GM23338 (cell line): Measurements from ENCODE around the gene CD79A. TPM values are rescaled to one million over a fixed set of nuclear protein-coding genes. Genes with fewer than 3 reads are reported as not detected.

Experiments used
- ATAC-seq: fragments of 200-7000 bp; cut with Tn5 transposase; 3 replicates; pipeline ENCODE4 v1.9.1; 2020
- DNase-seq: peaks from one replicate; pipeline ENCODE4 v3.0.0-alpha.2; 2015; ENCODE audit warnings: low spot score
- H2AFZ ChIP-seq: fragments of 200-600 bp; sonication (generic); 2 replicates; pipeline ENCODE4 v1.8.0; 2016; ENCODE audit warnings: antibody characterized with exemption, mild to moderate bottlenecking, moderate library complexity
- H3F3A ChIP-seq: fragments of 200-600 bp; sonication (generic); replicated peaks from 2 replicates; pipeline ENCODE4 v1.8.0; 2017; ENCODE audit warnings: antibody characterized with exemption, mixed run types, low read depth
- H3K27ac ChIP-seq: fragments of 200-600 bp; sonication (generic); 2 replicates; pipeline ENCODE4 v1.6.1; 2016; ENCODE audit warnings: low read depth
- H3K27me3 ChIP-seq: fragments of 200-600 bp; sonication (generic); 2 replicates; pipeline ENCODE4 v1.8.0; 2016; ENCODE audit warnings: mild to moderate bottlenecking, mixed run types, moderate library complexity; ENCODE audit not compliant: insufficient read depth
- H3K36me3 ChIP-seq: fragments of 200-600 bp; sonication (generic); 2 replicates; pipeline ENCODE4 v1.8.0; 2016; ENCODE audit warnings: mild to moderate bottlenecking; ENCODE audit not compliant: insufficient read depth
- H3K4me1 ChIP-seq: fragments of 200-600 bp; sonication (generic); 2 replicates; pipeline ENCODE4 v1.8.0; 2016; ENCODE audit warnings: mild to moderate bottlenecking, moderate library complexity; ENCODE audit not compliant: insufficient read depth
- H3K4me2 ChIP-seq: fragments of 200-600 bp; sonication (generic); 2 replicates; pipeline ENCODE4 v1.7.1; 2017; ENCODE audit warnings: mixed run types
- H3K4me3 ChIP-seq: fragments of 200-600 bp; sonication (generic); 2 replicates; pipeline ENCODE4 v1.6.1; 2016; ENCODE audit warnings: mixed run types
- H3K79me2 ChIP-seq: fragments of 200-600 bp; sonication (generic); replicated peaks from 2 replicates; pipeline ENCODE4 v1.8.0; 2017; ENCODE audit warnings: mild to moderate bottlenecking; ENCODE audit not compliant: insufficient read depth
- H3K9me2 ChIP-seq: fragments of 200-600 bp; sonication (generic); 2 replicates; pipeline ENCODE4 v1.8.0; 2017; ENCODE audit not compliant: insufficient read depth
- H4K20me1 ChIP-seq: fragments of 200-600 bp; sonication (generic); replicated peaks from 2 replicates; pipeline ENCODE4 v1.8.0; 2017; ENCODE audit warnings: mild to moderate bottlenecking; ENCODE audit not compliant: insufficient read depth
- H3K27ac Mint-ChIP-seq: 2 replicates; pipeline ENCODE4 v1.8.0; 2020; ENCODE audit warnings: inconsistent platforms, mild to moderate bottlenecking, moderate library complexity, mixed read lengths
- H3K27me3 Mint-ChIP-seq: 3 replicates; pipeline ENCODE4 v1.8.0; 2022; ENCODE audit warnings: low read depth, mild to moderate bottlenecking, moderate library complexity, mixed read lengths, inconsistent platforms; ENCODE audit not compliant: insufficient read depth, poor library complexity
- H3K36me3 Mint-ChIP-seq: 3 replicates; pipeline ENCODE4 v1.8.0; 2021; ENCODE audit warnings: low read depth, mild to moderate bottlenecking, inconsistent platforms, moderate library complexity, mixed read lengths
- H3K4me1 Mint-ChIP-seq: 3 replicates; pipeline ENCODE4 v1.8.0; 2020; ENCODE audit warnings: mild to moderate bottlenecking, inconsistent platforms, mixed read lengths
- H3K4me3 Mint-ChIP-seq: 3 replicates; pipeline ENCODE4 v1.8.0; 2021; ENCODE audit warnings: moderate library complexity, mild to moderate bottlenecking, inconsistent platforms, mixed read lengths
- H3K9me3 Mint-ChIP-seq: 3 replicates; pipeline ENCODE4 v1.8.0; 2020; ENCODE audit warnings: moderate library complexity, mild to moderate bottlenecking, inconsistent platforms, mixed read lengths
- CREB1 ChIP-seq: fragments of 250-450 bp; sonication (Bioruptor Pico); IDR thresholded peaks from 2 replicates; pipeline ENCODE4 v1.5.0; 2020; ENCODE audit warnings: low read depth, mild to moderate bottlenecking, moderate library complexity
- ETS1 ChIP-seq: IDR thresholded peaks from 2 replicates; pipeline ENCODE4 v1.6.1; 2016; ENCODE audit warnings: antibody characterized with exemption
- EZH2 ChIP-seq: fragments of 200-600 bp; sonication (generic); IDR thresholded peaks from one replicate; pipeline ENCODE4 v1.8.0; 2017; ENCODE audit warnings: antibody characterized with exemption, mild to moderate bottlenecking, low read depth; ENCODE audit not compliant: unreplicated experiment
- EZH2phosphoT487 ChIP-seq: fragments of 200-600 bp; sonication (generic); IDR thresholded peaks from one replicate; pipeline ENCODE4 v1.8.1; 2018; ENCODE audit warnings: antibody characterized with exemption; ENCODE audit not compliant: unreplicated experiment
- JUNB ChIP-seq: IDR thresholded peaks from one replicate; pipeline ENCODE4 v1.6.1; 2016; ENCODE audit warnings: antibody characterized with exemption; ENCODE audit not compliant: unreplicated experiment
- NANOG ChIP-seq: IDR thresholded peaks from 2 replicates; pipeline ENCODE4 v1.6.1; 2016; ENCODE audit warnings: antibody characterized with exemption, borderline replicate concordance
- POLR2AphosphoS5 ChIP-seq: IDR thresholded peaks from 2 replicates; pipeline ENCODE4 v1.6.1; 2016; ENCODE audit warnings: antibody characterized with exemption, low read depth
- REST ChIP-seq: IDR thresholded peaks from one replicate; pipeline ENCODE4 v1.6.1; 2018; ENCODE audit warnings: antibody characterized with exemption; ENCODE audit not compliant: unreplicated experiment
- STAT1 ChIP-seq: IDR thresholded peaks from one replicate; pipeline ENCODE4 v1.6.1; 2016; ENCODE audit warnings: antibody characterized with exemption; ENCODE audit not compliant: unreplicated experiment
- ZNF114 ChIP-seq: fragments of 250-450 bp; sonication (Bioruptor Pico); IDR thresholded peaks from 2 replicates; pipeline ENCODE4 v1.5.0; 2020; ENCODE audit warnings: mild to moderate bottlenecking, moderate library complexity
- ZNF331 ChIP-seq: fragments of 250-450 bp; sonication (Bioruptor Pico); IDR thresholded peaks from 2 replicates; pipeline ENCODE4 v1.5.0; 2020; ENCODE audit warnings: low read depth, mild to moderate bottlenecking, moderate library complexity
- ZNF462 ChIP-seq: fragments of 250-450 bp; sonication (Bioruptor Pico); IDR thresholded peaks from 2 replicates; pipeline ENCODE4 v1.5.0; 2020; ENCODE audit warnings: mild to moderate bottlenecking, moderate library complexity
- polyA plus RNA-seq: library from polyadenylated mRNA; unstranded; fragments of >200 nt; fragmentation: Nextera tagmentation; extraction: Ambion mirVana; gene quantifications from 2 replicates; pipeline ENCODE4 v1.2.1, GENCODE V29; 2016
- total RNA-seq: library from RNA; depleted of rRNA; stranded (reverse); fragments of >200 nt; shearing (Covaris generic); gene quantifications from 2 replicates; pipeline ENCODE4 v1.2.3, GENCODE V29; 2014

Gene CD79A
- total and polyA plus RNA-seq, 2 experiments from 2014 or later: 0.27 TPM; not detected in 1

- TF ChIP-seq ETS1 (no peak), REST (no peak), JUNB (no peak), CREB1 (CRISPR knock-in tag) (no peak), ZNF114 (CRISPR knock-in tag) (no peak), NANOG (no peak)
These were observed 21.2 kb downstream of the CD79A start (continued) for GRCh38 chr19:41898235-41898634.

- DNase-seq (no peak), ATAC-seq (no peak)
- H3K4me3 ChIP-seq: no peak overlapping the region
- no peaks in the 10 kb centered on the region; the same call in 2 of the 3 replicates for H3K9me3 Mint-ChIP-seq
- H3K36me3 Mint-ChIP-seq: peaks cover 53% of the 10 kb centered on the region
- H3K79me2 ChIP-seq: no peaks in the 10 kb centered on the region
- H3F3A ChIP-seq: no peaks in the 10 kb centered on the region
- no peaks in the 10 kb centered on the region for H3K9me2 ChIP-seq
- H3K4me2 ChIP-seq: no peak overlapping the region
- H3K27me3 Mint-ChIP-seq: peaks cover 9% of the 10 kb centered on the region
- no peaks in the 10 kb centered on the region for H3K27me3 ChIP-seq
- H4K20me1 ChIP-seq: no peaks in the 10 kb centered on the region; the same call in 1 of the 2 replicates
- no peak overlapping the region for H3K4me3 Mint-ChIP-seq
- peaks cover 12% of the 10 kb centered on the region for H3K4me1 Mint-ChIP-seq
- no peaks in the 10 kb centered on the region; the same call in 1 of the 2 replicates for H3K4me1 ChIP-seq
- H3K27ac ChIP-seq: no peak overlapping the region
- no peak overlapping the region for H3K27ac Mint-ChIP-seq
- no peak overlapping the region for H2AFZ ChIP-seq
- peaks cover 7% of the 10 kb centered on the region; the same call in 1 of the 2 replicates for H3K36me3 ChIP-seq
- TF ChIP-seq ZNF331 (CRISPR knock-in tag): no peak
- no peak for TF ChIP-seq JUNB
- TF ChIP-seq STAT1: no peak
- no peak for TF ChIP-seq NANOG
- TF ChIP-seq EZH2phosphoT487: no peak
- TF ChIP-seq ZNF462 (CRISPR knock-in tag): no peak
- TF ChIP-seq CREB1 (CRISPR knock-in tag): no peak
- no peak for TF ChIP-seq POLR2AphosphoS5
- no peak for TF ChIP-seq EZH2
These were observed 24.8 kb downstream of the CD79A start for GRCh38 chr19:41901707-41902360.
